ENCODE measurements around the gene RAD9A.

RAD9A gene

DNA sequence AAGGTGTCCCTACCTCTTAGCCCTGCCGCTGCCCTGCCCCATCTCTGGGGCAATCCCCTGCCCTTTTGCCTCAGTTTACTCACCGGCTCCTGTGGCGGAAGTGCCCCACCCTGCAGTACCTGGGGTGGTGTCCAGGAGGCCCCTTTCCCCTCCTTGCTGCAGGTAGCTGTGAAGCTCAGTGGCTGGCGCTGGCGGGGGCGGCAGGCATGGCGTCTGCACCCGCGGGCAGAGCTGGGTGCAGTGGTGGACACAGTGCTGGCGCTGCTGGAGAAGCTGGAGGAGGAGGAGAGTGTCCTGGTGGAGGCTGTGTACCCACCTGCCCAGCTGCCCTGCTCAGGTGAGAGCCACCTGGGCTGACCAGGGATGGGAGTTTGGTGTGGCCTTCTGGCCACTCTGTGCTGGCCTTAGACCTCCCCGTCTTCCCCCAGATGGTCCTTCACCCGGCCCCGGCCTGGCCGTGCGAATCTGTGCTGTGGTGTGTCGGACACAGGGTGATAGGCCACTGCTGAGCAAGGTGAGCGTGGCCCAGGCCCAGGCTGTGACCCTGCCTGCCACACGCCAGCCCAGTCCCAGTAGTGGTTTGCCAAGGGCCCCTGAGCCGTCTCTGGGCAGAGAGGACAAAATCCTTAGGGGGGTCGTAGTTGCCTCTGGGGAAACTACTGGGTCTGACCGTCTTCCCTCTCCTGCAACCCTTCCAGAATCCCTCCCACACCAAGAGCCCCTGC, 27.7 kb downstream of the RAD9A start:
- no peak for ATAC-seq
- TF ChIP-seq TOX (CRISPR knock-in tag; IDR thresholded peaks at IDR 0.05; ENCODE audit: borderline replicate concordance), result no peak
- no peak for TF ChIP-seq RARB (CRISPR knock-in tag; IDR thresholded peaks at IDR 0.05)
- TF ChIP-seq ISL1 (CRISPR knock-in tag; IDR thresholded peaks at IDR 0.05), result no peak
- no peak for TF ChIP-seq TCF4 (CRISPR knock-in tag; IDR thresholded peaks at IDR 0.05; ENCODE audit: borderline replicate concordance)
- TF ChIP-seq, protein P1, sequence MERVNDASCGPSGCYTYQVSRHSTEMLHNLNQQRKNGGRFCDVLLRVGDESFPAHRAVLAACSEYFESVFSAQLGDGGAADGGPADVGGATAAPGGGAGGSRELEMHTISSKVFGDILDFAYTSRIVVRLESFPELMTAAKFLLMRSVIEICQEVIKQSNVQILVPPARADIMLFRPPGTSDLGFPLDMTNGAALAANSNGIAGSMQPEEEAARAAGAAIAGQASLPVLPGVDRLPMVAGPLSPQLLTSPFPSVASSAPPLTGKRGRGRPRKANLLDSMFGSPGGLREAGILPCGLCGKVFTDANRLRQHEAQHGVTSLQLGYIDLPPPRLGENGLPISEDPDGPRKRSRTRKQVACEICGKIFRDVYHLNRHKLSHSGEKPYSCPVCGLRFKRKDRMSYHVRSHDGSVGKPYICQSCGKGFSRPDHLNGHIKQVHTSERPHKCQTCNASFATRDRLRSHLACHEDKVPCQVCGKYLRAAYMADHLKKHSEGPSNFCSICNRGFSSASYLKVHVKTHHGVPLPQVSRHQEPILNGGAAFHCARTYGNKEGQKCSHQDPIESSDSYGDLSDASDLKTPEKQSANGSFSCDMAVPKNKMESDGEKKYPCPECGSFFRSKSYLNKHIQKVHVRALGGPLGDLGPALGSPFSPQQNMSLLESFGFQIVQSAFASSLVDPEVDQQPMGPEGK (CRISPR knock-in tag; IDR thresholded peaks at IDR 0.05; ENCODE audit: borderline replicate concordance), result no peak
- no peak for TF ChIP-seq ZFP30 (CRISPR knock-in tag; IDR thresholded peaks at IDR 0.05)
- TF ChIP-seq ZFP3 (CRISPR knock-in tag; IDR thresholded peaks at IDR 0.05), result no peak
- no peak for TF ChIP-seq ZNF8 (CRISPR knock-in tag; IDR thresholded peaks at IDR 0.05)
- TF ChIP-seq PPARA (CRISPR knock-in tag; IDR thresholded peaks at IDR 0.05; ENCODE audit: borderline replicate concordance), result no peak
- TF ChIP-seq, protein P2, sequence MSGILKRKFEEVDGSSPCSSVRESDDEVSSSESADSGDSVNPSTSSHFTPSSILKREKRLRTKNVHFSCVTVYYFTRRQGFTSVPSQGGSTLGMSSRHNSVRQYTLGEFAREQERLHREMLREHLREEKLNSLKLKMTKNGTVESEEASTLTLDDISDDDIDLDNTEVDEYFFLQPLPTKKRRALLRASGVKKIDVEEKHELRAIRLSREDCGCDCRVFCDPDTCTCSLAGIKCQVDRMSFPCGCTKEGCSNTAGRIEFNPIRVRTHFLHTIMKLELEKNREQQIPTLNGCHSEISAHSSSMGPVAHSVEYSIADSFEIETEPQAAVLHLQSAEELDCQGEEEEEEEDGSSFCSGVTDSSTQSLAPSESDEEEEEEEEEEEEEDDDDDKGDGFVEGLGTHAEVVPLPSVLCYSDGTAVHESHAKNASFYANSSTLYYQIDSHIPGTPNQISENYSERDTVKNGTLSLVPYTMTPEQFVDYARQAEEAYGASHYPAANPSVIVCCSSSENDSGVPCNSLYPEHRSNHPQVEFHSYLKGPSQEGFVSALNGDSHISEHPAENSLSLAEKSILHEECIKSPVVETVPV (CRISPR knock-in tag; IDR thresholded peaks at IDR 0.05), result no peak
- no peak for TF ChIP-seq ZC3H10 (CRISPR knock-in tag; IDR thresholded peaks at IDR 0.05)
- TF ChIP-seq BACH2 (CRISPR knock-in tag; IDR thresholded peaks at IDR 0.05; ENCODE audit: borderline replicate concordance), result no peak
- TF ChIP-seq CSDC2 (CRISPR knock-in tag; IDR thresholded peaks at IDR 0.05), result no peak

DNA sequence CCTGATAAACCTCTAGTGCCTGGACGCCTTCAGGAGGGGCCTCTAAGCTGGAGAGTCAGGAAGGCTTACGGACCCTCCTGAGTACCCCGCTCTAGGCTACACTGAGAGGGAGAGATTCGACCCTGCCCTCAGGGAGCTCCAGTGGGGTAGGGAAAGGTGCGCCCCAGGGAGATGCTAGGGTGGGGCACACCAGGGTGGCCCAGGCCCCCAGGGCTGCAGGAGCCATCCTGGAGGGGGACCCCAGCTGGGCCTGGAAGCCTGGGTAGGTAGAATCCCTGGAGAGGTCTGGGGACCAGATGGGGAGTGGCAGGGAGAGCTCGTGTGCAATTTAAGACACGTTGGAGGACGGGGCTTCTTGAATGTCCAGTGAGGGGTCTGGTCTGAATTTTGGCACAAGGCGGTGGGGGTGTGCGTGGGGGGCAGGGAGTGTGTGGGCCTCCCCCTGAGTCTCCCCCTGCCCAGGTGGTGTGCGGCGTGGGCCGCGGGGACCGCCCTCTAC, 28.4 kb downstream of the RAD9A start:
- TF ChIP-seq ZC3H10 (CRISPR knock-in tag; IDR thresholded peaks at IDR 0.05) (no peak), ZNF8 (CRISPR knock-in tag; IDR thresholded peaks at IDR 0.05) (no peak), TCF4 (CRISPR knock-in tag; IDR thresholded peaks at IDR 0.05; ENCODE audit: borderline replicate concordance) (no peak), ZFP3 (CRISPR knock-in tag; IDR thresholded peaks at IDR 0.05) (no peak)
- TF ChIP-seq, protein P3, sequence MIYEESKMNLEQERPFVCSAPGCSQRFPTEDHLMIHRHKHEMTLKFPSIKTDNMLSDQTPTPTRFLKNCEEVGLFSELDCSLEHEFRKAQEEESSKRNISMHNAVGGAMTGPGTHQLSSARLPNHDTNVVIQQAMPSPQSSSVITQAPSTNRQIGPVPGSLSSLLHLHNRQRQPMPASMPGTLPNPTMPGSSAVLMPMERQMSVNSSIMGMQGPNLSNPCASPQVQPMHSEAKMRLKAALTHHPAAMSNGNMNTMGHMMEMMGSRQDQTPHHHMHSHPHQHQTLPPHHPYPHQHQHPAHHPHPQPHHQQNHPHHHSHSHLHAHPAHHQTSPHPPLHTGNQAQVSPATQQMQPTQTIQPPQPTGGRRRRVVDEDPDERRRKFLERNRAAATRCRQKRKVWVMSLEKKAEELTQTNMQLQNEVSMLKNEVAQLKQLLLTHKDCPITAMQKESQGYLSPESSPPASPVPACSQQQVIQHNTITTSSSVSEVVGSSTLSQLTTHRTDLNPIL (CRISPR knock-in tag; IDR thresholded peaks at IDR 0.05; ENCODE audit: low read depth), result no peak
- no peak for ATAC-seq

DNA sequence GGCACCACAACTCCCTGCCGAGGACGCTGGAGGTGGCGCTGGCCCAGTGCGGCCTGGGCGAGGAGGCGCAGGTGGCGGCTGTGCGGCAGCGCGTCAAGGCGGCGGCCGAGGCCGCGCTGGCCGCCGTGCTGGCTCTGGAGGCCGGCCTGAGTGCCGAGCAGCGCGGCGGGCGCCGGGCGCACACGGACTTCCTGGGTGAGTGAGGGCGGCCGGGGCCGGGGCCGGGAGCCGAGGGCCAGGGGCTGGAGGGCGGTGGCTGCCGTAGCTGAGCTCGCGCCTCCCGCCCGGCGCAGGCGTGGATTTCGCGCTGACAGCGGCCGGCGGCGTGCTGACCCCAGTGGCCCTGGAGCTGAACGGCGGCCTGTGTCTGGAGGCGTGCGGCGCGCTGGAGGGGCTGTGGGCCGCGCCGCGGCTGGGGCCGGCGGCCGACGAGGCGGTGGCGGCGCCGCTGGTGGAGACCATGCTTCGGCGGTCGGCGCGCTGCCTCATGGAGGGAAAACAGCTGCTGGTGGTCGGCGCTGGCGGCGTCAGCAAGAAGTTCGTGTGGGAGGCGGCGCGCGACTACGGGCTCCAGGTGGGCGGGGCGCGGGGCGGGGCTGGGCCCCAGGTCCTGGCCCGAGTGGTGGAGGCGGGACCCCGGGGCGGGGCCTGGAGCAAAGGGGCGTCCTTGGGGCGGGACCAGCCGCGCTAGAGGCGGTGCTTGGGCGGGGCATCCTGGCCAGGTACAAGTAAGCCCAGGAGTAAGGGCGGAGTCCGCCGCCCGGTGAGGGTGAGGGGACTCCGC, 29.1 kb downstream of the RAD9A start:
- TF ChIP-seq, protein P4, sequence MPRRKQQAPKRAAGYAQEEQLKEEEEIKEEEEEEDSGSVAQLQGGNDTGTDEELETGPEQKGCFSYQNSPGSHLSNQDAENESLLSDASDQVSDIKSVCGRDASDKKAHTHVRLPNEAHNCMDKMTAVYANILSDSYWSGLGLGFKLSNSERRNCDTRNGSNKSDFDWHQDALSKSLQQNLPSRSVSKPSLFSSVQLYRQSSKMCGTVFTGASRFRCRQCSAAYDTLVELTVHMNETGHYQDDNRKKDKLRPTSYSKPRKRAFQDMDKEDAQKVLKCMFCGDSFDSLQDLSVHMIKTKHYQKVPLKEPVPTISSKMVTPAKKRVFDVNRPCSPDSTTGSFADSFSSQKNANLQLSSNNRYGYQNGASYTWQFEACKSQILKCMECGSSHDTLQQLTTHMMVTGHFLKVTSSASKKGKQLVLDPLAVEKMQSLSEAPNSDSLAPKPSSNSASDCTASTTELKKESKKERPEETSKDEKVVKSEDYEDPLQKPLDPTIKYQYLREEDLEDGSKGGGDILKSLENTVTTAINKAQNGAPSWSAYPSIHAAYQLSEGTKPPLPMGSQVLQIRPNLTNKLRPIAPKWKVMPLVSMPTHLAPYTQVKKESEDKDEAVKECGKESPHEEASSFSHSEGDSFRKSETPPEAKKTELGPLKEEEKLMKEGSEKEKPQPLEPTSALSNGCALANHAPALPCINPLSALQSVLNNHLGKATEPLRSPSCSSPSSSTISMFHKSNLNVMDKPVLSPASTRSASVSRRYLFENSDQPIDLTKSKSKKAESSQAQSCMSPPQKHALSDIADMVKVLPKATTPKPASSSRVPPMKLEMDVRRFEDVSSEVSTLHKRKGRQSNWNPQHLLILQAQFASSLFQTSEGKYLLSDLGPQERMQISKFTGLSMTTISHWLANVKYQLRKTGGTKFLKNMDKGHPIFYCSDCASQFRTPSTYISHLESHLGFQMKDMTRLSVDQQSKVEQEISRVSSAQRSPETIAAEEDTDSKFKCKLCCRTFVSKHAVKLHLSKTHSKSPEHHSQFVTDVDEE (CRISPR knock-in tag; IDR thresholded peaks at IDR 0.05), result no peak
- TF ChIP-seq ZFP3 (CRISPR knock-in tag; IDR thresholded peaks at IDR 0.05), result peak; percentile 47; the same call in 1 of the 2 replicates
- ATAC-seq, result peak; percentile 93

DNA sequence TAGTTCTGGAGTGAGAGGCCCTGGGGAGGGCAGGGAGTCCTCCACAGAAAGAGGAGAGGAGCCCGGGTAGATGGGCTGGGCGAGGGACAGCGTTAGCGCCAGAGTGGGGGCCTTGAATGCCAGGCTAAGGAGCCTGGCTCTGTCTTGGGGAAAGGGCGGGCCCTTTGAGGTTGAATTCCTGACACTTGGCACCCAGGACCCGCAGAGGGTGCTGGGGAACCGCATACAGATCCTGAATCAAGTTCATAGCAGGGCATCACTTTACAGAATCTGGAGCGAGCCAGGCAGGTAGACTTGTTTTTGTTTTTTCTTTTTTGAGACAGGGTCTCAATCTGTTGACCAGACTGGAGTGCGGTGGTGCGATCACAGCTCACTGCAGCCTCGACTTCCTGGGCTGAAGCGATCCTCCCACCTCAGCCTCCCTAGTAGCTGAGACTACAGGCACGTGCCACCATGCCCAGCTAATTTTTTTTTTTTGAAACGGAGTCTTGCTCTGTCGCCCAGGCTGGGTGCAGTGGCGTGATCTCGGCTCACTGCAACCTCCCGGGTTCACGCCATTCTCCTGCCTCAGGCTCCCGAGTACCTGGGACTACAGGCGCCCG, 29.7 kb downstream of the RAD9A start:
- TF ChIP-seq TCF4 (CRISPR knock-in tag; IDR thresholded peaks at IDR 0.05; ENCODE audit: borderline replicate concordance), result no peak
- no peak for TF ChIP-seq ZFP30 (CRISPR knock-in tag; IDR thresholded peaks at IDR 0.05)
- no peak for ATAC-seq

DNA sequence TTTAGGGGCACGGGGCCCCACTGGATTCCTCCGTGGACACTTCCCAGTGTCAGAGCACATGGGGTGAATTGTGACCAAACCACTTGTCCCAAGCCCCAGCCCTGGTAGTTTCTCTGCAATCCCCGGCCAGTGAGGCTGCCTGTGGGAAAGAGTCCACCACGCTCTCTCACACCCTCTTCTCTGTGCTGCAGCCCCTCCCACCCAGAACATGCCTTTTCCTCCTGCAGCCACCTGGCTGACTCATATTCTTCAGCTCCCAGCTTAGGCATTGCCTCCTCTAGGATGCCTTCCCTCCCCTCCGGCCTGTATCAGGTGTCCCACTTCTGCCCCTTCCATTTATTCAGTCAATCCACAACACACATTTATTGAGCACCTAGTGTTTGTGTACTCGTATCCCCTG, 31.1 kb downstream of the RAD9A start:
- no peak for ATAC-seq
- TF ChIP-seq ZNF70 (CRISPR knock-in tag; IDR thresholded peaks at IDR 0.05) (no peak), BACH2 (CRISPR knock-in tag; IDR thresholded peaks at IDR 0.05; ENCODE audit: borderline replicate concordance) (no peak), TCF4 (CRISPR knock-in tag; IDR thresholded peaks at IDR 0.05; ENCODE audit: borderline replicate concordance) (no peak), ISL1 (CRISPR knock-in tag; IDR thresholded peaks at IDR 0.05) (no peak), TOX (CRISPR knock-in tag; IDR thresholded peaks at IDR 0.05; ENCODE audit: borderline replicate concordance) (no peak), GLIS3 (CRISPR knock-in tag; IDR thresholded peaks at IDR 0.05) (no peak), ZNF565 (CRISPR knock-in tag; conservative IDR thresholded peaks at IDR 0.05; ENCODE audit: low read depth) (no peak), OSR1 (CRISPR knock-in tag; IDR thresholded peaks at IDR 0.05) (no peak), ZNF8 (CRISPR knock-in tag; IDR thresholded peaks at IDR 0.05) (no peak), PPARA (CRISPR knock-in tag; IDR thresholded peaks at IDR 0.05; ENCODE audit: borderline replicate concordance) (no peak), RARB (CRISPR knock-in tag; IDR thresholded peaks at IDR 0.05) (no peak)
- TF ChIP-seq, protein P5, sequence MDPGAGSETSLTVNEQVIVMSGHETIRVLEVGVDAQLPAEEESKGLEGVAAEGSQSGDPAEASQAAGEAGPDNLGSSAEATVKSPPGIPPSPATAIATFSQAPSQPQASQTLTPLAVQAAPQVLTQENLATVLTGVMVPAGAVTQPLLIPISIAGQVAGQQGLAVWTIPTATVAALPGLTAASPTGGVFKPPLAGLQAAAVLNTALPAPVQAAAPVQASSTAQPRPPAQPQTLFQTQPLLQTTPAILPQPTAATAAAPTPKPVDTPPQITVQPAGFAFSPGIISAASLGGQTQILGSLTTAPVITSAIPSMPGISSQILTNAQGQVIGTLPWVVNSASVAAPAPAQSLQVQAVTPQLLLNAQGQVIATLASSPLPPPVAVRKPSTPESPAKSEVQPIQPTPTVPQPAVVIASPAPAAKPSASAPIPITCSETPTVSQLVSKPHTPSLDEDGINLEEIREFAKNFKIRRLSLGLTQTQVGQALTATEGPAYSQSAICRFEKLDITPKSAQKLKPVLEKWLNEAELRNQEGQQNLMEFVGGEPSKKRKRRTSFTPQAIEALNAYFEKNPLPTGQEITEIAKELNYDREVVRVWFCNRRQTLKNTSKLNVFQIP (CRISPR knock-in tag; IDR thresholded peaks at IDR 0.05; ENCODE audit: borderline replicate concordance, low read depth), result no peak
